SKM-1 treated with dmso at 0.1 percent for 144 hours (cell line): ENCODE measurements around the gene TSPEAR.

ENCODE experiments used
- DNase-seq: peaks from one replicate; lab custom pipeline; 2025; ENCODE audit not compliant: unreplicated experiment; lab: John Stamatoyannopoulos, UW

TSPEAR gene

DNA sequence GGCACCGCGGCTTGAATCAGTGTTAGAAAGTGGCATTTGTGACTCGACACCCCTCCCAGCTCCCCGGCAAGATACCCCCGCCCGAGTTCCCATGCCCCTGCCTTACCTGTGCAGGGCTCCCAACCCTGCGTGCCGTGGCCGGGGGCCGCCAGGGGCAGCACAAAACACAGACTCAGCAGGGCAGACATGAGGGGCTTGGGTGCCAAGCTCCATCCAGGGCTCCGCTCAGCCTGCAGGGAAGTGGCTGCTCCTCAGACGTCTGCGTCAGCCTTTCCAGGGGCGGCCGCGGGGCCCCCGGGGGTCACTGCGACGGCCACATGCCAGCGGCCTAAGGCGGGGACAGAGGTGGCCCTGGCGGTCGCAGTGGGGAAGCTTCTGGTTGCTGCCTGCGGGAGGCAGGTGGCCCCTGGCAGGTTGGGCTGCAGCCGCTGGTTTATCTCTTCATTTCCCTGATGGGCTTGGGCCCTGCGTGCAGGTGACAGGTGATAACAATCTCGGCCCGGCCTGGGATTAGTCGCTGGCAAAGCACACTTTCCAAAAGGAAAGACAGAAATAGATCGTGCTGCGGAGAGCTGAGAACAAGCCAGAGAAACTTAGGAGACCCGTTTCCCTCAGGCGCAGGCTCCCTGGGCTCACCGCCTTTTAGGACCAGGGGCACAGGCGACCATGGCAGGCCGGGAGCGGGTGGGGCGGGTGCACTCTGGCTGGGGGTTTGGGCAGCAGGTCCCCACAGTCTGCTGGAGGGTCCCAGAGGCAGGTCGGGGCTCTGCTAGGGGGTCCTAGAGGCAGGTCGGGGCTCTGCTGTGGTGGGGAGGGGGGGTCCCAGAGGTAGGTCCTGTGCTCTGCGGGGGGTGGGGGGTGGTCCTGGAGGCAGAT is at the start of gene TSPEAR:
Gene TSPEAR, minus strand, starts transcription at position 246 of the 876 bp plus-strand sequence. Its CDS starts 58 bp downstream, at position 188.
- no peak for DNase-seq

DNA sequence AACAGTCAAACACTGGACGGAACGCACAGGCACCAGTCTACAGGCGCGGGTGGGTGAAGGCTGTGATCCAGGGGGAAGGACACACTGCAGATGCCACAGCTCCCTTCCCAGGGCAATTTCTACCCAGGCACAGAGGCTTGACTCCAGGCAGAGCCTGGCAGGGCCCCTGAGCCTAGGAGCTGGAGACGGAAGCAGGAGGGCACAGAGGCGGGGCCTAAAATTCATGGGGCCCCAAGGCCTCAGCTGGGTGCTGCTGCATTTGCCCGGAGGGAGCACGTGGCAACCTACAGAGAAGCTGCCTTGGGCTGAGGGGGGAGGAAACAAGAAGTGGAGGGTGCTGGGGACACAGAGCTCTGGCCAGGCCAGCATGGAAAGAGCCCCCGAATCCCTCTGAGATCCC is 49.0 kb upstream of the TSPEAR start:
- DNase-seq, result no peak

GRCh38 chr21:44759628-44760285 is 48.4 kb upstream of the TSPEAR start:
- no peak for DNase-seq

DNA sequence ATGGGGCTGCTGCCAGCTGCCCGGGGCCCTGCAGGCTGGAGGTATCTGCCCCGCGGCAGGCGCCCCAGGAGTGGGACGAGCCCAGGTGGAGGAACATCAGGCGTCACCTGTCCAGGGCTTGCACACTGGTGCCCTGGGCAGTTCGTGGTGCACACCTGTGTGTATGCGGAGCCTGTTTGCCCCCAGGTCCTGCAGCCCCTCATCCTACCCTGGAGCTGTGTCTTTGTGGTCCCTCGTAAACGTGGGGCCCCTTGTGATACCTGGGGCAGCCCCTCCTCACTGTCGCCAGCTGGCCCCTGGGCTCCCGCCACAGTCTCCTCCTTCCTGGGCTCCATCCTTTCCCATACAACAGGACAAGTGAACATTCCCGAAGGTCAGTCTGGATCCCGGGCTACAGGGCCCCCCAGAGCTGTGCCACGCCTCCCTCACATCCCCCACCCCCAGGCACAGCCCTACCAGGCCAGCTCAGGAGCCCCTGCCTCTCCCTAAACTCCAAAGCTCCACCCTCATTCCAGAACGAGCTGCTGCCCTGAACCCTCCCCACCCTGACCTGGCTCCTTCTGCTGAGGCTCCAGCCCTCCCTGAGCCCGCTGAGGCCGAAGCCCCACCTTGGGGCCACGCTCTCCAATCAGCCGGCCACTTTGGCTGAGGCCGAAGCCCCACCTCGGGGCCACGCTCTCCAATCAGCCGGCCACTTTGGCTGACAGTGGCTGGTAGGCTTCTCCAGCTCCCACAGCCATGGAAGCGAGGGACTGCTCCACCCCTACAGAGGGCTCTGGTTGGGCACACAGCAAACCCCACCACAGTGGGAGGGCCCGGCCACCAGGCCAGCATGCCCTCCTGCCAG is 47.6 kb upstream of the TSPEAR start:
- no peak for DNase-seq

- DNase-seq, result no peak
Observed at GRCh38 chr21:44758141-44758561, 46.8 kb upstream of the TSPEAR start.

DNA sequence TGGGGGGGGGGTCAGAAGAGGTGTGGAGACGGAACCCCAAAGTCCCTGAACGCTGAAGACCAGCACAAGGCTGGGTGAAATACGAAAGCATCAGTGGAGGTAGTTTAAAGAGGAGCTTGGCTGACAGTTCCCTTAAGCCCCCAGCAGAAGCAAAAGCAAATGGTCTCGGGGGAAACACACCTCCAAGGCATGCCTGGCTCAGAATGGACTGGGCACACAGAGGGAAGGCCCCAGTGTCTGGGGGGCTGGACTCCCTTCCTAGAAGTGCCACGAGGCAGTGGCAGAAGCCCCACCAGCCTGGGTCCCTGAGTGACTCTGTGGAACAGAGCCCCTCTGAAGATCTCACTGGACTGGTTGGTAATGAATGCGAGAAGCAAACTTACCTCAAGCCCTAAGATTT is 46.4 kb upstream of the TSPEAR start:
- no peak for DNase-seq

DNA sequence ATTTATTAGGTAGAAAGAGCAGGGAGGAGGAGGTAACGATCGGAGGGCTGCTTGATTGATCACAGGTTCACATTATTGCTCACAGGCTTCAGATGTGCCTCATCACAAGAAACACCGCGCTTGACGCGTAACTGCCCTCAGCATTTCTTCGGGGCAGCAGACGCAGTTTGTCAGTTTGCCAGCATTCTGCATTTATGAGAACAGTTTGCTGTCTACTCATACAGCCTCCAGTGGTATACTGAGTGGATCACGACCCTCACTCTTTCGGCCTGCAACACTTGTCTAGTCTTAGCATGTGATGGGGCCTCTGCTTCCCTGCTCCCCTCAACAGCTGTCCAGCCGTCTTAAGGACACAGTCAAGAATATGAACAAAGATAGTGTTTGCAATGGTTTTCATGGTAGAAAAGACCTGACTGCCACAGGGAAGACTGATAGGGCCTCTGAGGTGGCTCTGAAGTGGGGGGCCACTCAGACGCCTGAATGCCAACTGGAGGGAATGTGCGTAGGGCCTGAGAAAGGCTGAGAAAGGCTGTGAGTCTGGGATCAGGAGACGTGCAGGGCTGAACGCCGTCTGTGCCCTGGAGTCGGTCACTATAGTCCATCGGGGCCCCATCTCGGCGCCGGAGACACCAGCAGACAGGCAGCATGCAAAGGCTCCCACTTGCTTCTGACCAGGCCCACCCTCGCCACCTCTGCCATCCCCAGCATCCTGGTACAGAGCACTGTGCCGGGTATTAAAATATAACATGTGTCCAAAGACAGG is 45.2 kb upstream of the TSPEAR start:
- no peak for DNase-seq

- DNase-seq, result no peak
Observed at GRCh38 chr21:44755227-44755626, 43.9 kb upstream of the TSPEAR start.

- no peak for DNase-seq
Observed at GRCh38 chr21:44753357-44753756, 42.0 kb upstream of the TSPEAR start.

GRCh38 chr21:44752671-44753235 is 41.4 kb upstream of the TSPEAR start:
- DNase-seq, result no peak

DNA sequence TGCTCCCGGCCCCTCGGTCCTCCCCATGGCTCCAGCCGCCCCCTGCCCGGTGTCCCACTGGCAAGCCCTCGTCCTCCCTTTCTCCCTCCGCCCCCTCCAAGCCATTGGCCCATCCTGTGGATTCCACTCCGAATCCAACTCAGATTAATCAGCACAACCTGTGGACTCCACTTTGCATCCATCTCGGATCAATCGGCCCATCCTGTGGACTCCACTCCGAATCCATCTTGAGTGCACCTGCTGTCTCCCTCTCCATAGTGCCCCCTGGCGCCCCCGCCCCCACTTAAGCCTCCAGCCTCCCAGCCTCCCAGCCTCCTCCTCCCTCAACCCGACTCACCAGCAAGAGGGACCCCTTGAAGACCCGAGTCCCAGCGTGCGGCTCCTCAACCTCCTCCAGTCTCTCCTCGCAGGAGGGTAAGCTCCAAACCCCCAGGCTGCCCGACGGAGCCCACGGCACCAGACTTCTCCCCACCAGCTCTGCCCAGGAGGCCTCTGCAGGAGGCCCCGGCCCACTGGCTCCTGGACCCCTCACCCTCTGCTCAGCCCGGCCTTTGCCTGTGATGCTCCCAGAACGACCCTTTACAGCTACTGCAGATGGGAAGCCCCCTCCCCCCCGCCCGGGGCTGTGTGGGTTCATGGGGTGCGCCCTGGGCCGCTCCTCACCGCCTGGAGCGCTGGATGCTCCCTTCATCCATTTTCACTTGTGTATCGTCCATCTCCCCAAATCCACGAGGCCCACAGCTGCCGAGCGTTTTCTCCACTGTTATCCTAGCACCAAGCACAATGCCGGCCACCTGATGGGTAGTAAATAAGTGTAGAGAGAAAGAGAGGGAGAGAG is 40.6 kb upstream of the TSPEAR start:
- DNase-seq, result no peak

- no peak for DNase-seq
Observed at GRCh38 chr21:44751186-44751798, 39.9 kb upstream of the TSPEAR start.

- DNase-seq, result no peak
Observed at GRCh38 chr21:44750675-44751025, 39.3 kb upstream of the TSPEAR start.

GRCh38 chr21:44749759-44750674 is 38.6 kb upstream of the TSPEAR start:
- DNase-seq, result no peak

DNA sequence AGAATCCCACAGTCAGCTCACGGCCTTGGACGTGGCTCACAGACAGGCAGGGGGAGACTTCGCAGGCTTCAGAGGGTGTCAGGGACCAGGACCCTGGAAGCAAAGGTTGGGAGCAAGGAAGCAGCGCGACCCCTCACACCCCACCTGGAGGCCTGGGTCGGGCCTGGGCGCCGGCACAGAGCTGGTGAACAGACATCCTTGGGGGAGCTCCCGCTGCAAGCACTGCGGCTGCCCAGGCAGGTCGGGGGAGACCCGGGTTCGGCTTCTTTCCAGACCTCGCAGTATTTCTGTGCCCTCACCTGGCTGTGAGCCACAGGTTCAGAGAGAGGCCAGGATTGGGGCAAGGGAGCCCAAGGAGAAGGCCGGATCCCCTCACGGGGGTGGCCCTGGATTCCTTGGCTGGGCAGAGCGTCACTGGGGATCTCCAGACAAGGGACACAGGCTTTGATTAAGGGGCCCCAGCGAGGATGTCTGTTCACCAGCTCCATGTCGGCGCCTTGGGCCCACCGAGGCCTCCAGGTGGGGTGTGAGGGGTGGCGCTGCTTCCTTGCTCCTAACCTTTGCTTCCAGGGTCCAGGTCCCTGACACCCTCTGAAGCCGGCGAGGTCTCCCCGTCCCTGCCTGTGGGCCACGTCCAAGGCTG is 37.9 kb upstream of the TSPEAR start:
- no peak for DNase-seq

- no peak for DNase-seq
Observed at GRCh38 chr21:44748621-44749020, 37.2 kb upstream of the TSPEAR start.

DNA sequence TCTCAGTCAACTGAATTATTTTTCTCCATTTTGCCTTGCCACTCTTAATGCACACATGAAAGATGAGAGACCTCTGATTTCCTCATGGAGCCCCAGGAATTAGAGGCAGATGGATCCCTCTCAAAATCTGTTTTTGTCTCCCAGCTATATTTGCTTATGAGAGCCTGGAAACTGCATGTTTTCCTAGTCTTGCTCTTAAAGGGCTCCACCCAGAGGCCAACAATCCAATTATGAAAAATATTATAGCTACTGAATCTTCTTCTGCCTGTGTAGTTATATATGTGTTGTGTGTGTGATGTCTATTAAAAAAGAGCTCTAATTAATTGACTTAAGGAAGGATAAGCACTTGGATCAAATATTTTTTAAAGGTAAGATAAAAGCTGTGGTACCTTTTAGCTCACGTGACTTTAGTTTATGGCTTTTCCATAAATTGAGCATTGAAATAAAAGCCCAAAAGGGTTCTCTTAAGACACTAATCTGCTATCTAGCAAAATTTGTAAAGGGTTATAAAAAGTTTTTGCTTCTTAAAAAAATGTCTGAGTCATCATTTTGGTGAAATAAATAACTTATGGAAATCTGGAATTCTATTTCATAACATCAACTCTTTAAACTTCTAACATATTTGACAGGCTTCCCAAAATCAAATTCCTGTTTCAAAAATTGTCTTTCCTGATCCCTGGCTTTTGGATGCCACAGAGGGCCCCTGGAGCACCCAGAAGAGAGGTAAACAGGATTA is 31.2 kb upstream of the TSPEAR start:
- no peak for DNase-seq
